SK-N-SH treated with all-trans-retinoic acid at 6 μM for 48 hours (cell line): ENCODE measurements around the gene DMD.

Experiments
- ATAC-seq: fragments of 200-7000 bp; cut with Tn5 transposase; 3 replicates; pipeline ENCODE4 v1.9.1; 2020; ENCODE audit warnings: mild to moderate bottlenecking, moderate library complexity
- ARNTL ChIP-seq: fragments of 450-650 bp; formaldehyde crosslinking; IDR thresholded peaks from 2 replicates; pipeline ENCODE4 v1.5.0; 2020; ENCODE audit warnings: low read depth, mild to moderate bottlenecking, moderate library complexity, borderline replicate concordance
- BACH2 ChIP-seq: fragments of 250-450 bp; sonication (Bioruptor Pico); IDR thresholded peaks from 2 replicates; pipeline ENCODE4 v1.9.0; 2021; ENCODE audit warnings: mild to moderate bottlenecking, borderline replicate concordance
- CREB5 ChIP-seq: fragments of 250-450 bp; sonication (Bioruptor Pico); IDR thresholded peaks from 2 replicates; pipeline ENCODE4 v1.5.1; 2020; ENCODE audit warnings: low read depth, mild to moderate bottlenecking, moderate library complexity
- CSDC2 ChIP-seq: fragments of 250-450 bp; sonication (Bioruptor Pico); IDR thresholded peaks from 2 replicates; pipeline ENCODE4 v1.5.0; 2020; ENCODE audit warnings: mild to moderate bottlenecking, moderate library complexity
- CSRNP3 ChIP-seq: fragments of 250-450 bp; sonication (Bioruptor Pico); IDR thresholded peaks from 2 replicates; pipeline ENCODE4 v1.5.1; 2021; ENCODE audit warnings: mild to moderate bottlenecking, moderate library complexity
- ESRRG ChIP-seq: fragments of 250-450 bp; sonication (Bioruptor Pico); IDR thresholded peaks from 2 replicates; pipeline ENCODE4 v1.6.1; 2021; ENCODE audit warnings: mild to moderate bottlenecking
- ISL1 ChIP-seq: fragments of 250-450 bp; sonication (Bioruptor Pico); IDR thresholded peaks from 2 replicates; pipeline ENCODE4 v2.1.2; 2022; ENCODE audit warnings: mild to moderate bottlenecking, moderate library complexity
- OSR1 ChIP-seq: fragments of 250-450 bp; sonication (Bioruptor Pico); IDR thresholded peaks from 2 replicates; pipeline ENCODE4 v1.8.0; 2022; ENCODE audit warnings: moderate library complexity, mild to moderate bottlenecking, inconsistent platforms
- PPARA ChIP-seq: fragments of 250-450 bp; sonication (Bioruptor Pico); IDR thresholded peaks from 2 replicates; pipeline ENCODE4 v1.5.0; 2020; ENCODE audit warnings: mild to moderate bottlenecking, borderline replicate concordance
- RARB ChIP-seq: fragments of 250-450 bp; sonication (Bioruptor Pico); IDR thresholded peaks from 2 replicates; pipeline ENCODE4 v1.8.0; 2021; ENCODE audit warnings: mild to moderate bottlenecking, moderate library complexity
- SNAI2 ChIP-seq: fragments of 250-450 bp; sonication (Bioruptor Pico); IDR thresholded peaks from 2 replicates; pipeline ENCODE4 v1.5.0; 2020; ENCODE audit warnings: mild to moderate bottlenecking, moderate library complexity
- TCF4 ChIP-seq: fragments of 250-450 bp; sonication (Bioruptor Pico); IDR thresholded peaks from 2 replicates; pipeline ENCODE4 v1.8.0; 2021; ENCODE audit warnings: mild to moderate bottlenecking, moderate library complexity, borderline replicate concordance
- TOX ChIP-seq: fragments of 250-450 bp; sonication (Bioruptor Pico); IDR thresholded peaks from 2 replicates; pipeline ENCODE4 v1.8.0; 2021; ENCODE audit warnings: mild to moderate bottlenecking, moderate library complexity, borderline replicate concordance
- TSHZ2 ChIP-seq: fragments of 250-450 bp; sonication (Bioruptor Pico); IDR thresholded peaks from 2 replicates; pipeline ENCODE4 v1.5.0; 2020; ENCODE audit warnings: mild to moderate bottlenecking, moderate library complexity
- ZC3H10 ChIP-seq: fragments of 250-450 bp; sonication (Bioruptor Pico); IDR thresholded peaks from 2 replicates; pipeline ENCODE4 v1.5.1; 2021; ENCODE audit warnings: mild to moderate bottlenecking, moderate library complexity
- ZFP3 ChIP-seq: fragments of 250-450 bp; sonication (Bioruptor Pico); IDR thresholded peaks from 2 replicates; pipeline ENCODE4 v1.5.0; 2020; ENCODE audit warnings: mild to moderate bottlenecking, moderate library complexity
- ZFP30 ChIP-seq: fragments of 450-650 bp; formaldehyde crosslinking; IDR thresholded peaks from 2 replicates; pipeline ENCODE4 v1.5.0; 2022; ENCODE audit warnings: mild to moderate bottlenecking, moderate library complexity
- ZNF565 ChIP-seq: fragments of 450-650 bp; formaldehyde crosslinking; conservative IDR thresholded peaks from 2 replicates; pipeline ENCODE4 v1.5.0; 2020; ENCODE audit warnings: low read depth, mild to moderate bottlenecking, moderate library complexity
- ZNF70 ChIP-seq: fragments of 450-650 bp; formaldehyde crosslinking; IDR thresholded peaks from 2 replicates; pipeline ENCODE4 v1.5.0; 2020; ENCODE audit warnings: mild to moderate bottlenecking, moderate library complexity
- ZNF8 ChIP-seq: fragments of 450-650 bp; formaldehyde crosslinking; IDR thresholded peaks from 2 replicates; pipeline ENCODE4 v1.5.0; 2020; ENCODE audit warnings: mild to moderate bottlenecking, moderate library complexity
- TF ChIP-seq, protein P1 (sequence below): fragments of 250-450 bp; sonication (Bioruptor Pico); IDR thresholded peaks from 2 replicates; pipeline ENCODE4 v1.8.0; 2021; ENCODE audit warnings: low read depth, mild to moderate bottlenecking, moderate library complexity, borderline replicate concordance
- TF ChIP-seq, protein P2 (sequence below): fragments of 250-450 bp; sonication (Bioruptor Pico); IDR thresholded peaks from 2 replicates; pipeline ENCODE4 v1.8.0; 2020; ENCODE audit warnings: mild to moderate bottlenecking, moderate library complexity, borderline replicate concordance

DMD gene

GRCh38 chrX:31237189-31237588, 1974.2 kb downstream of the DMD start:
- ATAC-seq: no peak

DNA sequence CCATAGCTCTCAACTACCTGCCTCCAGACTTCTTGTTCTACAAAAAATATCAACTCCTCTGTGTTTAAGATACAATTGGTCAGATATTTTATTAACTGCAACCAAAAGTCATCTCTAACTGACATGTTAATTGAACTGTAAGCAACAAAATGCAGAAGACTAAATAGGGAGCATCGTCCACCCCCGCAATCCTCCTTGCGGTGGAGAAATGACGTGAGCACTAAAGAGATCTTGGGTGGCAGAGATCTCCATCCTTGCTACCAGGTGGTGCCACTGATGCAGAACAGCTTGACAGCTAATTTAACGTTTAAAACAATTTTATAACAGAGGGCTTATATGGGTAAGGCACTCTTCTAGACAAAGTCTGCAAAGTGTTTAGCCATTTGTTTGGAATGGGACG, 1975.1 kb downstream of the DMD start:
- no peak for ATAC-seq
- TF ChIP-seq ZFP3 (no peak), OSR1 (CRISPR knock-in tag) (no peak), TOX (CRISPR knock-in tag) (no peak), ZNF70 (CRISPR knock-in tag) (no peak)
- TF ChIP-seq, protein P1, sequence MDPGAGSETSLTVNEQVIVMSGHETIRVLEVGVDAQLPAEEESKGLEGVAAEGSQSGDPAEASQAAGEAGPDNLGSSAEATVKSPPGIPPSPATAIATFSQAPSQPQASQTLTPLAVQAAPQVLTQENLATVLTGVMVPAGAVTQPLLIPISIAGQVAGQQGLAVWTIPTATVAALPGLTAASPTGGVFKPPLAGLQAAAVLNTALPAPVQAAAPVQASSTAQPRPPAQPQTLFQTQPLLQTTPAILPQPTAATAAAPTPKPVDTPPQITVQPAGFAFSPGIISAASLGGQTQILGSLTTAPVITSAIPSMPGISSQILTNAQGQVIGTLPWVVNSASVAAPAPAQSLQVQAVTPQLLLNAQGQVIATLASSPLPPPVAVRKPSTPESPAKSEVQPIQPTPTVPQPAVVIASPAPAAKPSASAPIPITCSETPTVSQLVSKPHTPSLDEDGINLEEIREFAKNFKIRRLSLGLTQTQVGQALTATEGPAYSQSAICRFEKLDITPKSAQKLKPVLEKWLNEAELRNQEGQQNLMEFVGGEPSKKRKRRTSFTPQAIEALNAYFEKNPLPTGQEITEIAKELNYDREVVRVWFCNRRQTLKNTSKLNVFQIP (CRISPR knock-in tag): no peak
- TF ChIP-seq, protein P2, sequence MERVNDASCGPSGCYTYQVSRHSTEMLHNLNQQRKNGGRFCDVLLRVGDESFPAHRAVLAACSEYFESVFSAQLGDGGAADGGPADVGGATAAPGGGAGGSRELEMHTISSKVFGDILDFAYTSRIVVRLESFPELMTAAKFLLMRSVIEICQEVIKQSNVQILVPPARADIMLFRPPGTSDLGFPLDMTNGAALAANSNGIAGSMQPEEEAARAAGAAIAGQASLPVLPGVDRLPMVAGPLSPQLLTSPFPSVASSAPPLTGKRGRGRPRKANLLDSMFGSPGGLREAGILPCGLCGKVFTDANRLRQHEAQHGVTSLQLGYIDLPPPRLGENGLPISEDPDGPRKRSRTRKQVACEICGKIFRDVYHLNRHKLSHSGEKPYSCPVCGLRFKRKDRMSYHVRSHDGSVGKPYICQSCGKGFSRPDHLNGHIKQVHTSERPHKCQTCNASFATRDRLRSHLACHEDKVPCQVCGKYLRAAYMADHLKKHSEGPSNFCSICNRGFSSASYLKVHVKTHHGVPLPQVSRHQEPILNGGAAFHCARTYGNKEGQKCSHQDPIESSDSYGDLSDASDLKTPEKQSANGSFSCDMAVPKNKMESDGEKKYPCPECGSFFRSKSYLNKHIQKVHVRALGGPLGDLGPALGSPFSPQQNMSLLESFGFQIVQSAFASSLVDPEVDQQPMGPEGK: no peak

More at GRCh38 chrX:31237189-31237588, 1974.2 kb downstream of the DMD start:
- no peak for TF ChIP-seq RARB (CRISPR knock-in tag)
- no peak for TF ChIP-seq TOX (CRISPR knock-in tag)
- TF ChIP-seq OSR1 (CRISPR knock-in tag): no peak
- no peak for TF ChIP-seq PPARA (CRISPR knock-in tag)
- no peak for TF ChIP-seq ARNTL (CRISPR knock-in tag)
- TF ChIP-seq, protein P1 (CRISPR knock-in tag): no peak
- no peak for TF ChIP-seq ZNF70 (CRISPR knock-in tag)
- TF ChIP-seq ISL1: no peak
- TF ChIP-seq ZC3H10: no peak
- TF ChIP-seq ZNF8: no peak
- TF ChIP-seq ESRRG (CRISPR knock-in tag): no peak
- TF ChIP-seq CREB5: no peak
- TF ChIP-seq BACH2 (CRISPR knock-in tag): no peak
- no peak for TF ChIP-seq TCF4 (CRISPR knock-in tag)
- no peak for TF ChIP-seq CSDC2 (CRISPR knock-in tag)
- no peak for TF ChIP-seq ZFP30 (CRISPR knock-in tag)
- TF ChIP-seq, all 23 proteins: peak for 0

- no peak for ATAC-seq
- TF ChIP-seq, protein P2: no peak
- no peak for TF ChIP-seq ARNTL (CRISPR knock-in tag)
- no peak for TF ChIP-seq SNAI2 (CRISPR knock-in tag)
- TF ChIP-seq CREB5: no peak
- TF ChIP-seq ESRRG (CRISPR knock-in tag): no peak
- no peak for TF ChIP-seq ZNF565 (CRISPR knock-in tag)
- no peak for TF ChIP-seq ZFP30 (CRISPR knock-in tag)
- no peak for TF ChIP-seq RARB (CRISPR knock-in tag)
- no peak for TF ChIP-seq ZNF8
- TF ChIP-seq BACH2 (CRISPR knock-in tag): no peak
- no peak for TF ChIP-seq PPARA (CRISPR knock-in tag)
- no peak for TF ChIP-seq CSDC2 (CRISPR knock-in tag)
- no peak for TF ChIP-seq TOX (CRISPR knock-in tag)
- no peak for TF ChIP-seq CSRNP3 (CRISPR knock-in tag)
- TF ChIP-seq TSHZ2 (CRISPR knock-in tag): no peak
Observed at GRCh38 chrX:31233941-31234496, 1977.3 kb downstream of the DMD start.
